GM18951 (cell line): ENCODE measurements around the gene ABAT.

Experiments
- POLR2A ChIP-seq: IDR thresholded peaks from 4 replicates; pipeline ENCODE4 v1.6.1; 2011; ENCODE audit warnings: mild to moderate bottlenecking; ENCODE audit not compliant: insufficient read length, insufficient read depth; ENCODE audit errors: extremely low read depth
- in situ Hi-C: fragments of 300-500 bp; cut with MboI; formaldehyde crosslinking; loops from one replicate; pipeline ENCODE4 v1.12.0; 2022; ENCODE audit warnings: low sequenced_read_pairs, mixed read lengths, inconsistent platforms; ENCODE audit not compliant: unreplicated experiment

ABAT gene

GRCh38 chr16:8828541-8829165 lies 154.2 kb downstream of the ABAT start:
- no peak for TF ChIP-seq POLR2A
- in situ Hi-C loops: no loop called here

DNA sequence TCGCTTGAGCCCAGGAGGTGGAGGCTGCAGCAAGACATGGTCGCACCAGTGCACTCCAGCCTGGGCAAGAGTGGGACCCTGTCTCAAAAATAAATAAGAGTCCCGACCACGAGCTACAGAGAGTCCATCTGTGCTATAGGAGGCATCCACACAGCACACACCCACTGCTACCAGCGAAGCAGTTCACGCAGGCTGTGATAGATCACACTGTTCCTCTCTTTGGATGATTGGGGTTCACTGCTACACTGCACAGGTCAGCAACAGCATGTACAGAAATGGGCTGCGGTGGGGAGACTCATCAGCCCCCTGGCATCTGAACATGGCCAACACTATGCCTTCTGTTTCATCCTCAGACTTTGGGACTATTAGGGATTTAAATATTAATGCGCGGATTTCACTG lies 157.0 kb downstream of the ABAT start:
- no peak for TF ChIP-seq POLR2A
- in situ Hi-C loops: no loop called here

GRCh38 chr16:8831871-8832716 lies 157.7 kb downstream of the ABAT start:
- in situ Hi-C loops: no loop called here
- TF ChIP-seq POLR2A: no peak

DNA sequence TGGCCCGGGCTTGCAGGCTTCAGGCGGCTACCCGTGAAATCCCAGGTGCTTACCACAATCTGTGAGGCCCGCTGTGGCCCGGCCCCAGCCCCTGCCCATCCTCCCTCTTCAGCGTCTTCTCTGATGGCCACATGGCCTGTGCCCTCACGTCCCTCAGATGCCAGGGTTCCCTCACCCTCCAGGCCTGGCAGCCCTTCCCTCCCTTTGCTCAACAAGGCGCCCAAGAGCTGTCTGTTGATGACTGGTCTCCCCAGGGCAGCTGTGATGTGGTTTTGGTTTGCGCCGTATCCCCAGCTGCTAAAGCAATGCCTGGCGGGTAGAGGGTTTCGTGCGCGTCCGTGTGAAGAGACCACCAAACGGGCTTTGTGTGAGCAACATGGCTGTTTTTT lies 158.3 kb downstream of the ABAT start:
- in situ Hi-C loops: no loop called here
- no peak for TF ChIP-seq POLR2A
